Type B pancreatic cell (in vitro differentiated cells): ENCODE results near the gene OSMR. TPM values are rescaled to one million over a fixed set of nuclear protein-coding genes. Genes with fewer than 3 reads are reported as not detected.

Source experiments
- DNase-seq: peaks from one replicate; pipeline ENCODE4 v3.0.0; 2021; ENCODE audit warnings: mixed read lengths; ENCODE audit not compliant: unreplicated experiment; ENCODE audit errors: extremely low spot score
- H3K27ac Mint-ChIP-seq: 2 replicates; pipeline ENCODE4 v1.8.0; 2021; ENCODE audit warnings: mild to moderate bottlenecking, mixed read lengths
- H3K27me3 Mint-ChIP-seq: 2 replicates; pipeline ENCODE4 v1.8.0; 2021; ENCODE audit warnings: mixed read lengths
- H3K36me3 Mint-ChIP-seq: 2 replicates; pipeline ENCODE4 v1.8.0; 2021; ENCODE audit warnings: mixed read lengths
- H3K4me1 Mint-ChIP-seq: one replicate; pipeline ENCODE4 v1.8.0; 2021; ENCODE audit warnings: mixed read lengths; ENCODE audit not compliant: unreplicated experiment
- H3K4me3 Mint-ChIP-seq: 2 replicates; pipeline ENCODE4 v1.8.0; 2021; ENCODE audit warnings: mild to moderate bottlenecking, mixed read lengths
- H3K9me3 Mint-ChIP-seq: 2 replicates; pipeline ENCODE4 v1.8.0; 2021; ENCODE audit warnings: mixed read lengths
- CTCF ChIP-seq: fragments of 200-600 bp; sonication (generic); conservative IDR thresholded peaks from 2 replicates; pipeline ENCODE4 v1.5.0; 2021; ENCODE audit warnings: antibody characterized with exemption, mild to moderate bottlenecking
- total RNA-seq: library from RNA; stranded (reverse); gene quantifications from 2 replicates; pipeline ENCODE4 v1.2.1, GENCODE V29; 2021; ENCODE audit warnings: low replicate concordance

Gene OSMR
- total RNA-seq, 1 donor from 2014 or later: 1.3 TPM

- no peak overlapping the region for H3K4me3 Mint-ChIP-seq
- no peaks in the 10 kb centered on the region for H3K4me1 Mint-ChIP-seq
- no peak for DNase-seq
- no peaks in the 10 kb centered on the region for H3K9me3 Mint-ChIP-seq
- no peak for TF ChIP-seq CTCF
- H3K27ac Mint-ChIP-seq: no peak overlapping the region
- H3K36me3 Mint-ChIP-seq: peaks cover 17% of the 10 kb centered on the region
- no peaks in the 10 kb centered on the region for H3K27me3 Mint-ChIP-seq
These were observed 94.5 kb downstream of the OSMR start for GRCh38 chr5:38940230-38940858.

GRCh38 chr5:38941912-38942311 lies 96.1 kb downstream of the OSMR start:
- no peaks in the 10 kb centered on the region for H3K9me3 Mint-ChIP-seq
- H3K4me1 Mint-ChIP-seq: no peaks in the 10 kb centered on the region
- DNase-seq: no peak
- no peak overlapping the region for H3K4me3 Mint-ChIP-seq
- TF ChIP-seq CTCF: no peak
- no peaks in the 10 kb centered on the region for H3K27me3 Mint-ChIP-seq
- H3K27ac Mint-ChIP-seq: no peak overlapping the region
- peaks cover 11% of the 10 kb centered on the region for H3K36me3 Mint-ChIP-seq

- peaks cover 12% of the 10 kb centered on the region for H3K36me3 Mint-ChIP-seq
- no peak for TF ChIP-seq CTCF
- no peak overlapping the region for H3K4me3 Mint-ChIP-seq
- no peak overlapping the region for H3K27ac Mint-ChIP-seq
- no peaks in the 10 kb centered on the region for H3K9me3 Mint-ChIP-seq
- no peaks in the 10 kb centered on the region for H3K27me3 Mint-ChIP-seq
- no peak for DNase-seq
- no peaks in the 10 kb centered on the region for H3K4me1 Mint-ChIP-seq
These were observed 98.5 kb downstream of the OSMR start for GRCh38 chr5:38944282-38944681.

- TF ChIP-seq CTCF: no peak
- H3K4me3 Mint-ChIP-seq: no peak overlapping the region
- peaks cover 15% of the 10 kb centered on the region for H3K36me3 Mint-ChIP-seq
- no peaks in the 10 kb centered on the region for H3K9me3 Mint-ChIP-seq
- no peak overlapping the region for H3K27ac Mint-ChIP-seq
- no peaks in the 10 kb centered on the region for H3K27me3 Mint-ChIP-seq
- DNase-seq: no peak
- no peaks in the 10 kb centered on the region for H3K4me1 Mint-ChIP-seq
These were observed 102.7 kb downstream of the OSMR start for GRCh38 chr5:38948501-38948900.

- no peak overlapping the region for H3K4me3 Mint-ChIP-seq
- H3K9me3 Mint-ChIP-seq: no peaks in the 10 kb centered on the region
- no peak for TF ChIP-seq CTCF
- H3K27me3 Mint-ChIP-seq: no peaks in the 10 kb centered on the region
- peaks cover 32% of the 10 kb centered on the region for H3K36me3 Mint-ChIP-seq
- no peak overlapping the region for H3K27ac Mint-ChIP-seq
- no peak for DNase-seq
- no peaks in the 10 kb centered on the region for H3K4me1 Mint-ChIP-seq
These were observed 107.7 kb downstream of the OSMR start for GRCh38 chr5:38953426-38954012.
